Panc1 (cell line): ENCODE measurements around the gene DNM1L. TPM values are rescaled to one million over a fixed set of nuclear protein-coding genes. Genes with fewer than 3 reads are reported as not detected.

ENCODE experiments used
- ATAC-seq: fragments of 200-7000 bp; cut with Tn5 transposase; 2 replicates; pipeline ENCODE4 v1.9.1; 2020; ENCODE audit warnings: mild to moderate bottlenecking, moderate library complexity
- BruUV-seq: library from RNA; stranded (reverse); fragments of 400-500 nt; replicated peaks from 2 replicates; lab custom pipeline; 2021; lab: Mats Ljungman, UMichigan
- CTCF ChIA-PET: fragments of 300-600 bp; sonication (Branson Sonifier 250); formaldehyde crosslinking; loops from one replicate; lab custom pipeline; 2022; ENCODE audit warnings: antibody characterized with exemption; lab: Charles Lee
- POLR2A ChIA-PET: fragments of 300-600 bp; sonication (Branson Sonifier 250); formaldehyde crosslinking; loops from one replicate; lab custom pipeline; 2022; ENCODE audit warnings: antibody characterized with exemption; lab: Charles Lee
- DNase-seq: peaks from one replicate; pipeline ENCODE4 v3.0.0-alpha.2; 2010; ENCODE audit warnings: low read depth, low spot score
- H3K27ac ChIP-seq: 2 replicates; pipeline ENCODE4 v1.5.1; 2011; ENCODE audit warnings: mild to moderate bottlenecking, low read length, inconsistent platforms
- H3K27me3 ChIP-seq: fragments of 200-500 bp; sonication (Bioruptor generic); 2 replicates; pipeline ENCODE4 v1.6.0; 2014; ENCODE audit warnings: low read length, inconsistent platforms; ENCODE audit not compliant: control insufficient read depth, insufficient read depth
- H3K36me3 ChIP-seq: fragments of 200-500 bp; sonication (Bioruptor generic); 2 replicates; pipeline ENCODE4 v1.5.1; 2014; ENCODE audit warnings: inconsistent platforms, mild to moderate bottlenecking, low read length, moderate library complexity; ENCODE audit not compliant: control insufficient read depth, insufficient read depth
- H3K4me1 ChIP-seq: 2 replicates; pipeline ENCODE4 v1.5.1; 2011; ENCODE audit warnings: inconsistent platforms, mild to moderate bottlenecking, low read length, moderate library complexity; ENCODE audit not compliant: control insufficient read depth, insufficient read depth
- H3K4me3 ChIP-seq, 2 experiments: 2 replicates each; pipeline ENCODE4 v1.5.1; 2011 to 2012; ENCODE audit warnings: low read depth in 2 of 2, low read length in 2 of 2, mild to moderate bottlenecking in 2 of 2, inconsistent platforms in 1 of 2, moderate library complexity in 1 of 2
- H3K9me3 ChIP-seq: fragments of 200-500 bp; sonication (Bioruptor generic); 2 replicates; pipeline ENCODE4 v1.5.1; 2014; ENCODE audit warnings: low read depth, mild to moderate bottlenecking, inconsistent platforms, low read length, moderate library complexity; ENCODE audit not compliant: control insufficient read depth, insufficient read depth
- POLR2AphosphoS5 ChIP-seq: IDR thresholded peaks from 2 replicates; pipeline ENCODE4 v1.6.1; 2012; ENCODE audit warnings: mild to moderate bottlenecking, low read depth, low read length, moderate library complexity
- SIN3A ChIP-seq: IDR thresholded peaks from 2 replicates; pipeline ENCODE4 v1.6.1; 2012; ENCODE audit warnings: low read depth, mild to moderate bottlenecking, low read length, moderate library complexity, borderline replicate concordance; ENCODE audit not compliant: insufficient read depth
- TCF7L2 ChIP-seq: IDR thresholded peaks from 2 replicates; pipeline ENCODE4 v1.6.1; 2011; ENCODE audit warnings: mild to moderate bottlenecking, low read depth, low read length, inconsistent platforms
- in situ Hi-C: cut with HindIII; loops from 2 replicates; pipeline ENCODE4 v1.10.0; 2016; ENCODE audit warnings: low sequenced_read_pairs, low pct_unique_long_range_greater_than_20kb
- intact Hi-C: fragments of 100-400 bp; cut with micrococcal nuclease; formaldehyde crosslinking; loops from one replicate; pipeline ENCODE4 v1.10.0; 2022; ENCODE audit not compliant: unreplicated experiment
- total RNA-seq: library from RNA; stranded (reverse); gene quantifications from one replicate; pipeline ENCODE4 v1.2.1, GENCODE V29; 2021; ENCODE audit not compliant: unreplicated experiment
- TF ChIP-seq, protein P1 (sequence below), 2 experiments: IDR thresholded peaks; 2 replicates each; pipeline ENCODE4 v1.6.1; 2011 to 2012; ENCODE audit warnings: low read depth in 2 of 2, control low read depth in 1 of 2, low read length in 1 of 2, mild to moderate bottlenecking in 1 of 2, moderate library complexity in 1 of 2; ENCODE audit not compliant: insufficient read depth in 1 of 2
- TF ChIP-seq, protein P2 (sequence below): fragments of 450-650 bp; IDR thresholded peaks from 2 replicates; pipeline ENCODE4 v1.5.1; 2017; ENCODE audit warnings: mild to moderate bottlenecking

Gene DNM1L
- total RNA-seq, 1 experiment from 2014 or later: 91.8 TPM

DNA sequence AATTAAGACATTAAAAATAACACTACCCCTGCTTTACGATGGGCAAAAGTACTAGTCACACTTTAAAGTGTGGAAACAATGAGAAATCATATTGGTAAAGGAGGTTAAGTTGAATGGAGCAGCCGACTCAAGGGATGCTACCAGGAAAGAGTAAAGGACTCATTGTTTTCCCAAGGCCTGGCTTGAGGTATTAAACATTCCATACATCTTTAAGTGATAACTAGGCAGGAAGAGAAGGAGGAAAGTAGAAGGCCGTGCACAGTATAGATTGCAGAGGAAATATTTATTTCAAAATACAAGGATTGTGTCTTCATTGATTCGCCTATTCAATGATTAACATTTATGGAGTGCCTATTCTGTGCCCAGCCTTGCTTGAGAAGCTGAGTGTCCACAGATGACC, 97.2 kb downstream of the DNM1L start:
- Histone ChIP-seq H3K4me1 (no peaks in the 10 kb centered on the region), H3K36me3 (no peaks in the 10 kb centered on the region), H3K27me3 (peaks cover 4% of the 10 kb centered on the region; the same call in 1 of the 2 replicates), H3K9me3 (no peaks in the 10 kb centered on the region), H3K27ac (no peak overlapping the region), H3K4me3 (no peak overlapping the region)
- DNase-seq: no peak
- POLR2A ChIA-PET: no interaction called here
- in situ Hi-C loops: no loop called here
- BruUV-seq: no TSS peak
- intact Hi-C loops: no loop called here
- CTCF ChIA-PET: no interaction called here
- no peak; the same call in 1 of the 2 replicates for ATAC-seq
- TF ChIP-seq POLR2AphosphoS5 (no peak), SIN3A (no peak), TCF7L2 (no peak)
- TF ChIP-seq, protein P1, sequence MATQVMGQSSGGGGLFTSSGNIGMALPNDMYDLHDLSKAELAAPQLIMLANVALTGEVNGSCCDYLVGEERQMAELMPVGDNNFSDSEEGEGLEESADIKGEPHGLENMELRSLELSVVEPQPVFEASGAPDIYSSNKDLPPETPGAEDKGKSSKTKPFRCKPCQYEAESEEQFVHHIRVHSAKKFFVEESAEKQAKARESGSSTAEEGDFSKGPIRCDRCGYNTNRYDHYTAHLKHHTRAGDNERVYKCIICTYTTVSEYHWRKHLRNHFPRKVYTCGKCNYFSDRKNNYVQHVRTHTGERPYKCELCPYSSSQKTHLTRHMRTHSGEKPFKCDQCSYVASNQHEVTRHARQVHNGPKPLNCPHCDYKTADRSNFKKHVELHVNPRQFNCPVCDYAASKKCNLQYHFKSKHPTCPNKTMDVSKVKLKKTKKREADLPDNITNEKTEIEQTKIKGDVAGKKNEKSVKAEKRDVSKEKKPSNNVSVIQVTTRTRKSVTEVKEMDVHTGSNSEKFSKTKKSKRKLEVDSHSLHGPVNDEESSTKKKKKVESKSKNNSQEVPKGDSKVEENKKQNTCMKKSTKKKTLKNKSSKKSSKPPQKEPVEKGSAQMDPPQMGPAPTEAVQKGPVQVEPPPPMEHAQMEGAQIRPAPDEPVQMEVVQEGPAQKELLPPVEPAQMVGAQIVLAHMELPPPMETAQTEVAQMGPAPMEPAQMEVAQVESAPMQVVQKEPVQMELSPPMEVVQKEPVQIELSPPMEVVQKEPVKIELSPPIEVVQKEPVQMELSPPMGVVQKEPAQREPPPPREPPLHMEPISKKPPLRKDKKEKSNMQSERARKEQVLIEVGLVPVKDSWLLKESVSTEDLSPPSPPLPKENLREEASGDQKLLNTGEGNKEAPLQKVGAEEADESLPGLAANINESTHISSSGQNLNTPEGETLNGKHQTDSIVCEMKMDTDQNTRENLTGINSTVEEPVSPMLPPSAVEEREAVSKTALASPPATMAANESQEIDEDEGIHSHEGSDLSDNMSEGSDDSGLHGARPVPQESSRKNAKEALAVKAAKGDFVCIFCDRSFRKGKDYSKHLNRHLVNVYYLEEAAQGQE (IDR thresholded peaks at IDR 0.05; ENCODE audit: insufficient read depth in 1 of 2, low read depth in 2 of 2, low read length in 1 of 2): no peak
- TF ChIP-seq, protein P2, sequence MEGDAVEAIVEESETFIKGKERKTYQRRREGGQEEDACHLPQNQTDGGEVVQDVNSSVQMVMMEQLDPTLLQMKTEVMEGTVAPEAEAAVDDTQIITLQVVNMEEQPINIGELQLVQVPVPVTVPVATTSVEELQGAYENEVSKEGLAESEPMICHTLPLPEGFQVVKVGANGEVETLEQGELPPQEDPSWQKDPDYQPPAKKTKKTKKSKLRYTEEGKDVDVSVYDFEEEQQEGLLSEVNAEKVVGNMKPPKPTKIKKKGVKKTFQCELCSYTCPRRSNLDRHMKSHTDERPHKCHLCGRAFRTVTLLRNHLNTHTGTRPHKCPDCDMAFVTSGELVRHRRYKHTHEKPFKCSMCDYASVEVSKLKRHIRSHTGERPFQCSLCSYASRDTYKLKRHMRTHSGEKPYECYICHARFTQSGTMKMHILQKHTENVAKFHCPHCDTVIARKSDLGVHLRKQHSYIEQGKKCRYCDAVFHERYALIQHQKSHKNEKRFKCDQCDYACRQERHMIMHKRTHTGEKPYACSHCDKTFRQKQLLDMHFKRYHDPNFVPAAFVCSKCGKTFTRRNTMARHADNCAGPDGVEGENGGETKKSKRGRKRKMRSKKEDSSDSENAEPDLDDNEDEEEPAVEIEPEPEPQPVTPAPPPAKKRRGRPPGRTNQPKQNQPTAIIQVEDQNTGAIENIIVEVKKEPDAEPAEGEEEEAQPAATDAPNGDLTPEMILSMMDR: no peak

DNA sequence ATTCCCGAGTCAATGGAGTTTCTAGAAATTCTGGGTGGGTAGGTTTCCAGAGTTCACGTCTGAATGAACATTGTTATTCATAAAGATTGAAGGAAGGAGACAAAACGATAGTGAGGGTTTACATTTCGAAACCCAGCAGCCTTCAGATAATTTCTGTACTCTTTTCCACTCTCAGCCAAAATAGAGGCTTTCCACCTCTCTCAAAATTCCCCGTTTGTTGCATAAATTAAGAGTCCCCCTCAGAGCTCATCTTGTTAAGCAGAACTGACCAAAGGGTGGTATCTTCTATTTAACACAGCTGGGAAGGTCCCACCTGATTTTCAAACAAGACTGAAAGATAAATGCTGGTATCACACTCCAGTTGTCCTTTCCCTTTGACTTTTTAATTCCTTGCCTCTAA, 98.1 kb downstream of the DNM1L start:
- Histone ChIP-seq H3K9me3 (no peaks in the 10 kb centered on the region), H3K36me3 (no peaks in the 10 kb centered on the region), H3K27ac (no peak overlapping the region), H3K27me3 (peaks cover 4% of the 10 kb centered on the region; the same call in 1 of the 2 replicates), H3K4me3 (no peak overlapping the region), H3K4me1 (no peaks in the 10 kb centered on the region)
- in situ Hi-C loops: no loop called here
- no peak for DNase-seq
- POLR2A ChIA-PET: no interaction called here
- CTCF ChIA-PET: no interaction called here
- intact Hi-C loops: no loop called here
- ATAC-seq: no peak
- no TSS peak for BruUV-seq
- TF ChIP-seq POLR2AphosphoS5: no peak
- no peak for TF ChIP-seq SIN3A
- TF ChIP-seq TCF7L2: no peak
- TF ChIP-seq, protein P2: no peak
- TF ChIP-seq, protein P1 (IDR thresholded peaks at IDR 0.05; ENCODE audit: insufficient read depth in 1 of 2, low read depth in 2 of 2, low read length in 1 of 2): no peak
